GM15510 (cell line): Measurements from ENCODE around the gene IGFLR1.

ENCODE experiments used
- POLR2A ChIP-seq: IDR thresholded peaks from 3 replicates; pipeline ENCODE4 v1.6.1; 2011; ENCODE audit warnings: borderline replicate concordance; ENCODE audit not compliant: insufficient read length; ENCODE audit errors: extremely low read depth

The IGFLR1 gene

DNA sequence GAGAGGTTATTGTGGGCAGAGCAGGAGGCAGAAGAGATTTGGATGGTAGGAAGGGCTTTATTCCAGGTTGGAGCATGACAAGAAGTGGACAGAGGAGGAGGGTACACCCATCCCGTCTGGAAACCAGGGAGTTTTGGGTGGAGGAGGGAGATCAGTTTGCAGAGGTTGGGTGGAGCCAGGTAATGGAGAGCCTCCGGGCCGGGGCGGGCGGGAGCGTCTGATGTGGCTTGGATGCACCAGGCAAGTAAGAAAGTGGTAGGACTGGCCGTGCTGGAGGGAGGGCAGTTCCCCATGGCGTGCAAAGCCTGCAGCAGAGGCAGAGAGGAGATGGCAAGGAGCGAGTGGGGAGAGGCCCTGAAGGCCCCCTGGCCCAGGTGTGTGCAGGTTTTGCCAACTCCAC, 10.9 kb downstream of the IGFLR1 start:
- TF ChIP-seq POLR2A = no peak

DNA sequence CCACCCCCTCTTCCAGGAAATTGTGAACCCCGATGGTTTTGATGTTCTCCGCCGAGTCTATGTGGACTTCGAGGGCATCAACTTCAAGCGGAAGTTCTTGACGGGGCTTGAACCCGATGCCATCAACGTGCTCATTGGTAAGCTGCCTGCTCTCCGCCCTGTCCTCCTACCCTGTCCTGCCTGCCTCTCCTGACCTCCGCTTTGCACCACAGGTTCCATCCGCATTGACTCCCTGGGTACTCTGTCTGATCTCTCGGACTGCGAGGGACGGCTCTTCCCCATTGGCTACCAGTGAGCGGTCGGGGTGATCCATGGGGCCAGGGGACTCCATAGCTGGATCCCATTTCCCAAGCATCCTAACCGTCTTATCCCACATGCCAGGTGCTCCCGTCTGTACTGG, 11.9 kb downstream of the IGFLR1 start:
- no peak for TF ChIP-seq POLR2A

DNA sequence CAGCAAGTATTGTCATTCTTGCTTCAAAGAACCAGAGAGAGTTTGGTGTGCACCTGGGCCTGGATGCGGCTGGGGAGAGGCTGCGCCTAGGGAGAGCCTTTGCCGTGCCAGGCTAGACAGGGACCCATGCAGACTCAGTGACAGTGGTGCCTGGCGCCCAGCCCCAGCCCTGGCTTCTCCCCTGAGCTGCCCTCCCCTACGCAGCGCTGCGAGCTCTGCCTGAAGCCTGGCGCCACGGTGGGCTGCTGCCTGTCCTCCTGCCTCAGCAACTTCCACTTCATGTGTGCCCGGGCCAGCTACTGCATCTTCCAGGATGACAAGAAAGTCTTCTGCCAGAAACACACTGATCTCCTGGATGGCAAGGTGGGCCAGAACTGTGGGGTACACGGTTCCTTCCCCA, 12.5 kb downstream of the IGFLR1 start:
- TF ChIP-seq POLR2A = no peak

DNA sequence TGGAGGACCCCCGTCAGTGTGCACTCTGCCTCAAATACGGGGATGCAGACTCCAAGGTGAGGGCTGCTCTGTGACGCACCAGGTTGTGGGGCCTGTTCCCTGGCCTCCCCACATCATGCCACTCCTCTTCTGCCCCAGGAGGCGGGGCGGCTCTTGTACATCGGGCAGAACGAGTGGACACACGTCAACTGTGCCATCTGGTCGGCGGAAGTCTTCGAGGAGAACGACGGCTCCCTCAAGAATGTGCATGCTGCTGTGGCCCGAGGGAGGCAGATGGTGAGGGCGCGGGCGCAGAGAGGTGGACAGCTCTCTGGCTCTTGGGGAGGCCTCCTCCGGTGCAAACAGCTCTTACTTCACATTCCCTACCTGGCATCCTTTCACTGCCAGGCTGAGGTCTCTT, 13.2 kb downstream of the IGFLR1 start:
- no peak for TF ChIP-seq POLR2A

DNA sequence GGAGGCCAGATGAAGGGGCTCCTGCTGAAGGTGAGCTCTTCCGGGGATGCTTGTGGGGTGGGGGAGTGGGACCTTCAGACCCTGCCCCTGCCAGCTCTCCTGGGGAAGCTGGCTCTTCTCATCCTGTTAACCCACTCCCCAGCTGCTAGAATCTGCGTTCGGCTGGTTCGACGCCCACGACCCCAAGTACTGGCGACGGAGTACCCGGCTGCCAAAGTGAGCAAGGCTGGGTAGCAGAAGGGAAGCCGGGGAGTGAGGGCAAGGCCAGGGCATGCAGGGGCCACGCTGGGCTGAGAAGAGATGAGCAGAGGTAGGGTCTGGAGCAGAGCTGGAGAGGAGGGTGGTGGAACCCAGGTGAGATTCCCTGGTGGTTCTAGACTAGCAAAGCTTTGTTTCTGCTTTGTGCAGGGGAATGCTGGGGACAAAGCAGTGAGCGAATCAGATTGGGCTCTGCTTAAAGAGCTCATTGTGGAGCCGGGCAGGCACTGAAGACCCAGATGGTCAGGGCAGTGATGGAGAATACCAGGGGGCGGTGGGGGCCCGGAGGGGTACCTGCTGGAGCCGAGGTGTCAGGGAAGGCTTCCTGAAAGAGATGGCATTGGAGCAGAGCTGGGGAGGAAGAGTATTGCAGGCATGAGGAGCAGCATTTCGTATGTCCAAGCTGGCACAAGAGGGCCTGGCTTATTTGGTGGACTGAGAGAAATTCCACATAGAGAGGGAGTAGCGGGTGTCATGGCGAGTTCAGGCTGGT, 14.1 kb downstream of the IGFLR1 start:
- TF ChIP-seq POLR2A = no peak

DNA sequence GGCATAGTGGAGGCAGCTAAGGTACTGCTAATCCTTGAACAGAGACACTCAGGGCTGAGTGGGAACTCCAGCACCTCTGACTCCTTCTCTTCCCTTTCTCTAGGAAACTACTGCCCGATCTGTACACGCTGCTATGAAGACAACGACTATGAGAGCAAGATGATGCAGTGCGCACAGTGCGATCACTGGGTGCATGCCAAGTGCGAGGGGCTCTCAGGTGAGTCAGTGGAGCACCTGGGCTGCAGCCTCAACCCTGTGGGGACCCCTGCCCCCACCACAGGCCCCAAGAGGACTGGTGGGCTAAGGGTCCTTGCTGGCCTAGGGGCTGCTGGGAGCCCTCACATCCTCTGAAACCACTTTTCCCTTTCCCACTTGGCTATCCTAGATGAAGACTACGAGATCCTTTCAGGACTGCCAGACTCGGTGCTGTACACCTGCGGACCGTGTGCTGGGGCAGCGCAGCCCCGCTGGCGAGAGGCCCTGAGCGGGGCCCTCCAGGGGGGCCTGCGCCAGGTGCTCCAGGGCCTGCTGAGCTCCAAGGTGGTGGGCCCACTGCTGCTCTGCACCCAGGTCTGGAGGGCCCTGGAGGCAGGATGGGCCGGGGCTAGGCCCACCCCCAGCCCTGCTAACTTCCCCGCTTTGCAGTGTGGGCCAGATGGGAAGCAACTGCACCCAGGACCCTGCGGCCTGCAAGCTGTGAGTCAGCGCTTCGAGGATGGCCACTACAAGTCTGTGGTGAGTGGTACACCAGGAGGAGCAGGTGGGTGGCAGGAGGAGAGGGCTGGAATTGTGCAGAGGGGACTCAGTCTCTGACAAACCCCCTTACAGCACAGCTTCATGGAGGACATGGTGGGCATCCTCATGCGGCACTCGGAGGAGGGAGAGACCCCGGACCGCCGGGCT, 14.9 kb downstream of the IGFLR1 start:
- TF ChIP-seq POLR2A = no peak

DNA sequence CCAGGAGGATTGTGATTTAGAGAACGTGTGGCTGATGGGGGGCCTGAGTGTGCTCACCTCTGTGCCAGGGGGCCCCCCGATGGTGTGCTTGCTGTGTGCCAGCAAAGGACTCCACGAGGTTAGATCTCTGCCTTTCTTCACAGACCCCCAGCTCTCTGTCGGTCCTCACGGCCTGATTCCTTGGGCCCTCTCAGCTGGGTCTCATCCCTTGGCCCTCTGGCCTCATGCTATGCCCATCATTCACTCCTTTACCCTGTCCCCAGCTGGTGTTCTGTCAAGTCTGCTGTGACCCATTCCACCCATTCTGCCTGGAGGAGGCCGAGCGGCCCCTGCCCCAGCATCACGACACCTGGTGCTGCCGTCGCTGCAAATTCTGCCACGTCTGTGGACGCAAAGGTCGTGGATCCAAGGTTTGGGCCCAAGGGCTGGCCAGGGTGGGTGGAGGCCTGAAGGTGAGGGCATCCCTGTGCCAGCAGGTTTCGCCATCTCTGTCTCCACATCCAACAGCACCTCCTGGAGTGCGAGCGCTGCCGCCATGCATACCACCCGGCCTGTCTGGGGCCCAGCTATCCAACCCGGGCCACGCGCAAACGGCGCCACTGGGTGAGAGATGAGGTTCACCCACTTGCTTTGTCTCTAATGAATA, 16.9 kb downstream of the IGFLR1 start:
- TF ChIP-seq POLR2A = no peak

DNA sequence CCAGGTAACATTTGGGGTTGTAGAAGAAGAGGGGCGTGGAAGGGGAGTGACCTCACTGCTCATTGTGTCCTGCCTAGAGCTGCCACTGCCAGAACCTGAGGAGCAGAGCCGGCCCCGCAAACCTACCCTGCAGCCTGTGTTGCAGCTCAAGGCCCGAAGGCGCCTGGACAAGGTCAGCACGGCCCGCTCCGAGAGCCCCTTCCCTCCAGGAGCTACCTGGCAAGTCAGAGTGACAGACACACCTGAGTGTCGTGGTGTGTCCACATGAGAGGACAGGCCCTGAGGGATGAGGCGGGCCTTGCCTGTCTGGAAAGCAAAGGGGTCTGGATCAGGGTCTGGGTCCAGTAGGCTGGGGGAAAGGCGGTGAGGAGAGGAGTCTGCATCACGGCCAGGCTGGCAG, 17.7 kb downstream of the IGFLR1 start:
- no peak for TF ChIP-seq POLR2A

DNA sequence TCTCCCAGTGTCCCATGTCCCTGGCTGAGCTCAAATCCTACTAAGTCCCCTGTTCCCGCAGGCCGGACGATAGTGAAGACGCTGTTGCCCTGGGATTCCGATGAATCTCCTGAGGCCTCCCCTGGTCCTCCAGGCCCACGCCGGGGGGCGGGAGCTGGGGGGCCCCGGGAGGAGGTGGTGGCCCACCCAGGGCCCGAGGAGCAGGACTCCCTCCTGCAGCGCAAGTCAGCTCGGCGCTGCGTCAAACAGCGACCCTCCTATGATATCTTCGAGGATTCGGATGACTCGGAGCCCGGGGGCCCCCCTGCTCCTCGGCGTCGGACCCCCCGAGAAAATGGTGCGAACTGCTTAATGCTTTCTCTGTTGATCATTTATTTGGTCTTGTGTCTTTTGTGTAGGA, 18.6 kb downstream of the IGFLR1 start:
- no peak for TF ChIP-seq POLR2A

DNA sequence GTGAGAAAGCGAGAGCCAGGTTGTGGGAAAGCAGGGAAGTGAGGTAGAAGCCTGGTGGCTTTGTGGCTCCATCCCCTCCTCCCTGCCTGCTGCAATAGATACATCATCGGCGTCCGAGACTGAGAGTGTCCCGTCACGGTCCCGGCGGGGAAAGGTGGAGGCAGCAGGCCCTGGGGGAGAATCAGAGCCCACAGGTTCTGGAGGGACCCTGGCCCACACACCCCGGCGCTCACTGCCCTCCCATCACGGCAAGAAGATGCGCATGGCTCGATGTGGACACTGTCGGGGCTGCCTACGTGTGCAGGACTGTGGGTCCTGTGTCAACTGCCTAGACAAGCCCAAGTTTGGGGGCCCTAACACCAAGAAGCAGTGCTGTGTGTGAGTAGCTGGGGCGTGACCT, 19.4 kb downstream of the IGFLR1 start:
- no peak for TF ChIP-seq POLR2A

DNA sequence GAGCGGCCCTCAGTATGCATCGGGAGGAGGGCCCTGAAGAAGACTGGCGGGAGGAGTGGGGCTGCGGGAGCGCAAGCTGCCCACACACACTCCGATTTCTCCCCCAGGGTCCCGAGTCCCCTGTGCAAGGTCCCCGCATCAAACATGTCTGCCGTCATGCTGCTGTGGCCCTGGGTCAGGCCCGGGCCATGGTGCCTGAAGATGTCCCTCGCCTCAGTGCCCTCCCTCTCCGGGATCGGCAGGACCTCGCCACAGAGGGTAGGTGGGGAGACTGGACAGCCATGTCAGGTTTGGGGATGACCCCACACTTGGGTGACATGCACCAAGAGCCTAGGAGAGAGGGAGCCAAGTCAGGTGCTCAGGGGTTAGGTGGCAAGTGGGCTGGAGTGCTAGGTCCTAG, 19.8 kb downstream of the IGFLR1 start:
- TF ChIP-seq POLR2A = no peak

DNA sequence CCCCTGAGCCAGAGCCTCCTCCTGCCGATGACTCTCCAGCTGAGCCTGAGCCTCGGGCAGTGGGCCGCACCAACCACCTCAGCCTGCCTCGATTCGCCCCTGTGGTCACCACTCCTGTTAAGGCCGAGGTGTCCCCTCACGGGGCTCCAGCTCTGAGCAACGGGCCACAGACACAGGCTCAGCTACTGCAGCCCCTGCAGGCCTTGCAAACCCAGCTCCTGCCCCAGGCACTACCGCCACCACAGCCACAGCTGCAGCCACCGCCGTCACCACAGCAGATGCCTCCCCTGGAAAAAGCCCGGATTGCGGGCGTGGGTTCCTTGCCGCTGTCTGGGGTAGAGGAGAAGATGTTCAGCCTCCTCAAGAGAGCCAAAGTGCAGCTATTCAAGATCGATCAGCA, 20.9 kb downstream of the IGFLR1 start:
- no peak for TF ChIP-seq POLR2A

DNA sequence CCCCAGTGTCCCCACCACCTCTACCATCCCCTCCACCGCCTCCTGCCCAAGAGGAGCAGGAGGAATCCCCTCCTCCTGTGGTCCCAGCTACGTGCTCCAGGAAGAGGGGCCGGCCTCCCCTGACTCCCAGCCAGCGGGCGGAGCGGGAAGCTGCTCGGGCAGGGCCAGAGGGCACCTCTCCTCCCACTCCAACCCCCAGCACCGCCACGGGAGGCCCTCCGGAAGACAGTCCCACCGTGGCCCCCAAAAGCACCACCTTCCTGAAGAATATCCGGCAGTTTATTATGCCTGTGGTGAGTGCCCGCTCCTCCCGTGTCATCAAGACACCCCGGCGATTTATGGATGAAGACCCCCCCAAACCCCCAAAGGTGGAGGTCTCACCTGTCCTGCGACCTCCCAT, 21.6 kb downstream of the IGFLR1 start:
- no peak for TF ChIP-seq POLR2A

DNA sequence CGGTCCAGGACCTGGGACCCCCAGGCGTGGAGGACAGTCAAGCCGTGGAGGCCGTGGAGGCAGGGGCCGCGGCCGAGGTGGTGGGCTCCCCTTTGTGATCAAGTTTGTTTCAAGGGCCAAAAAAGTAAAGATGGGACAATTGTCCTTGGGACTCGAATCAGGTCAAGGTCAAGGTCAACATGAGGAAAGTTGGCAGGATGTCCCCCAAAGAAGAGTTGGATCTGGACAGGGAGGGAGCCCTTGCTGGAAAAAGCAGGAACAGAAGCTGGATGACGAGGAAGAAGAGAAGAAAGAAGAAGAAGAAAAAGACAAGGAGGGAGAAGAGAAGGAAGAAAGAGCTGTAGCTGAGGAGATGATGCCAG, 22.1 kb downstream of the IGFLR1 start:
- no peak for TF ChIP-seq POLR2A

DNA sequence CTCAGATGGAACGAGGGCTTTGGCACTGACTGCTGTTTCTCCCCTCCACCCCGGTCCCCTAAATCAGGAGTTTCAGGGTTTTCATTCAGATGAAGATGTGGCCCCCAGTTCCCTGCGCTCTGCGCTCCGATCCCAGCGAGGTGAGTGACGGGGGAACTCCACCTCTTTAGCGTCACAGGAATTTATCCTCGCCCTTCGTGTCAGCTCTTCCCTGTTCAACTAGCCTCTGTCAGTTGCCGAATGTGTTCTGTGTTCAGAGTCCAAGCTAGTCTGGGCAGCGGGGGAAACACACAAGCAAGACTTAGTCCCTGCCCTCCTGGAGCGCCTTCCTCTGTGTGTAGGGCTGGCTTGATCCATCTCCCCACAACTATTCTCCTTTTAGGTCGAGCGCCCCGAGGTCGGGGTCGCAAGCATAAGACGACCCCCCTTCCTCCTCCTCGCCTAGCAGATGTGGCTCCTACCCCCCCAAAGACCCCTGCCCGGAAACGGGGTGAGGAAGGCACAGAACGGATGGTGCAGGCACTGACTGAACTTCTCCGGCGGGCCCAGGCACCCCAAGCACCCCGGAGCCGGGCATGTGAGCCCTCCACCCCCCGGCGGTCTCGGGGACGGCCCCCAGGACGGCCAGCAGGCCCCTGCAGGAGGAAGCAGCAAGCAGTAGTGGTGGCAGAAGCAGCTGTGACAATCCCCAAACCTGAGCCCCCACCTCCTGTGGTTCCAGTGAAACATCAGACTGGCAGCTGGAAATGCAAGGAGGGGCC, 22.7 kb downstream of the IGFLR1 start:
- TF ChIP-seq POLR2A = no peak
